ENCODE measurements around the gene SLC7A10.

Gene SLC7A10

DNA sequence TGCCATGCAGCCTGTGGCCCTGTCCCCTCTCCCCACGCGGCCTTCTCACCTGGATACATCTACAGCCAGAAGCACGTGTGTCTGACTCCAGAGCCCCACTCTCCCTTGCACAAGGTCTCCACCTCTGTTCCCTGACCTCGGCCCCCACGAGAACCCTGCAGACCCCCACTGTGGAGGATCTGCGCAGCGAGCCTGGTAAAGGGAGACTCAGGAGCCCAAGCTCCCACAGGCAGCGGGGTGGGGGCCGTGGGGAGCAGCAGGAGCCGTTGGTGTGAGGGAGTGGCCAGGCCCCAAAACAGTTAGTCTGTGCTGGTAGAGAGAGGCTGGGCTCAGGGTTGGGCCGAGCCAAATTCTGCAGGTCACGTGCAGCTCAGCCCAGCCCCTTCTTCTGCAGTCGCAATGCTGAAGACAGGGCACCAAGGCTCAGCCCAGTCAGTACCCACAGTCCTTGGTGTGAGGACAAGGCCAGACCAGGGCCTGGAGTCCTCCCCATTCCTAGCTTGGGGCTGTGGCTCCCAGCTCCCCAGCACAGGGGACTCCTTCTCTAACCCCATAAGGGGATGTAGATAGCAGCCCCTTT lies 28.7 kb upstream of the SLC7A10 start:
- DNase-seq, result no peak

DNA sequence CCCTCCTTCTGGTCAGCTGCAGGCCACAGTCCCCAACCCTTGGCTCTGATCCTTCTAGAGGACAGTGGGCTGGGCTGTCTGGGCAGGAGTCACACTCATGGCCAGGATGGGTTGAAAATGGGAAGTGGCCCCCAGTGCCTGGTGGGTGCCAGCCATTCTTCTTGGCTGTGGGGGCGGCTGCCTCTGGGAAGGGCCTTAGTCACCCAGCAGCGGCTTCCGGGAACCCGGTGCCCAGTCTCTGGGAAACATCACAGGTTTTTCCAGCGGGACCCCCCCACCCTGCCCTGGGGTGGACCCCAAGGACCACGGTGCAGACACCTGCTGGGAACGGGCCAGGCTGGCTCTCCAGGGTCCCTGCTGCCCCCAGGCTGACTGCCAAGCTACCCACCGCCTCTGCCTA lies 27.3 kb upstream of the SLC7A10 start:
- no peak for DNase-seq

DNA sequence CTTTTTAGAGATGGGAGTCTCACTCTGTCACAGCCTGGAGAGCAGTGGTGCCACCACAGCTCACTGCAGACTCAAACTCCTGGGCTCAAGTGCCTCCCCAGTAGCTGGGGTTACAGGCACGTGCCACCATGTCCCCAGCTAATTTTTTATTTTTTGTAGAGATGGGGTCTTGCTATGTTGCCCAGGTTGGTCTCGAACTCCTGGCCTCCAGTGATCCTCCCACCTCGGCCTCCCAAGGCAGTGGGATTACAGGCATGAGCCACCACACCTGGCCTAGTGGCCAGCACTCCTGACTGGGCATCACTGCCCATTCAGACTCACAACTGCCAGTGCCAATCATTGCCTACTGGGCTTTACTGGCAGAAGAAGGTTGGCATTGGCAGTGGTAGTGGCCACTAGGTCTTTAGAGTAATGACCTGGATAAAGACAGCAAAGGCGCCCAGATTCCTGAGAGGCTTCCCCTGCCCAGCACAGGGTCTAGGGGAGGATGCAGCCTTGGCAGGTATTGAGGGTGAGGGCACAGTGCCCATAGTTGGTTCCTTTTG lies 26.8 kb upstream of the SLC7A10 start:
- DNase-seq, result no peak

DNA sequence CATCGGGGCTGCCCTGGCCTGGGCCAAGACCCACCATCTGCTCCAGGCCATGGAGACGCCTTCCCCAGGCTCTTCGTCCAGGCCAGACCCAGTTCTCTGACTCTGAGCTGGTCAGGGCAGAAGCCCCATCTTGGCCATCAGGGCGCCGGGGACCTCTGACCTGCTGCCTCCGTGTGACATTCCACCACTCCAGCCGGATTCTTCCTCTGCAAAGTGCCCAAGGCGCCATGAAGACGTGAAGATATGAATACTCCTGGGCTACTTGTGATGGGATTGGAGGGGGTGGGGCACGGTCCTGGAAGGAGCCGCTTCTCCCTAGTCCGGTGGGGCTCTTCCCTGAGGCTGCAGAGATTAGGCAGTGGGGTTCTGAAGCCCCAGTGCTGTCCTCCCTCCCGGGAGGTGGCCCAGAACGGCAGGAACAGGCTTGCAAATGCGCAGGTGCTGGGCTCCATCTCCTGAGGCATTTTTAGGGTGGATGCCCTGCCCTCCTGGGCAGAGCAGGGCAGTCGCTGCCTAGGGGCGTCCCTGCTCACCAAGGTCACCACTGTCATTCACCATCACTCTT lies 26.0 kb upstream of the SLC7A10 start:
- DNase-seq, result no peak

DNA sequence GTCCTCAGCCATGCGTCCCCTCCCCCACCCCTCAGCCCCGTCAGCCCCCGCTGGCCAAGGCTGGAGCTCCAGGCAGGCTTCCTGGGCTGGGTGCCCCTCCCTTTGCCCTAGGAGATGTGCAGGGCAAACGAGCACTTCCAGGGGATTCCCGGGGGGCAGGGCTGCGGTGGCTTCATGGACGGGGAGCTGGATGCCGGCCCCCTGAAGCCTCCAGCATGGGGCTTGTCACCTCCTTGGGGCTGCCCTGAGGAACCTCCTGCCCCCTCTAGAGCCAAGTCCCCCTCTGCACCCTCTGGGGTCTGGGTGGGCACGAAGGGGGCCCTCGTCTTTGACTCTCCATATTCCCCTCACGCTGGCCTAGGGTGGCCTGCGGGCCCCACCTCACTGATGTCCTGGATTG lies 25.4 kb upstream of the SLC7A10 start:
- DNase-seq, result no peak

DNA sequence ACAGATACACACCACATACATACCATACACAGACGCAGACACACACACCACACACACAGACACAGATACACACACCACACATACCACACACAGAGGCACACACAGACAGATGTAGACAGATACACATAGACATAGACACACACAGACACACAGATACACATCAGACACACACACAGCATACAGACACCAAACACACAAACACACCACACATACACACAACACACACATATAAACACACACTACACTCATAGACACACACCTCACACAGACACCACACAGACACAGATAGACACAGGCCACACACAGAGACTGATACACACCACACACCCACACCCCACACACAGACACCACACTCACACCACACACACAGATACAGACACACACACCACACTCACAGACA lies 24.9 kb upstream of the SLC7A10 start:
- DNase-seq, result no peak

DNA sequence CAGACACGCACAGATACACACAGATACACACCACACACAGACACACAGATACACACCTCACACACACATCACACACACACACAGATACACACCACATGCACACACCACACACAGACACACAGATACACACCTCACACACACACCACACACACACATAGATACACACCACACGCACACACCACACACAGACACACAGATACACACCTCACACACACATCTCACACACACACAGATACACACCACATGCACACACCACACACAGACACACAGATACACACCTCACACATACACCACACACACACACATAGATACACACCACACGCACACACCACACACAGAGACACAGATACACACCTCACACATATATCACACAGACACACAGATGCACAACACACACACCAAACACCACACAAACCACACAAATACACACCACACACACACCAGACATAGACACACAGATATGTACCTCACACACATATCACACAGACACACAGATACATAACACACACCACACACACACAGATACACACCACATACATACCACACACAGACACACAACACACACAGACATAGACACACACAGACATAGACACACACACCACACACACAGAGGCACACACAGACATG lies 24.2 kb upstream of the SLC7A10 start:
- DNase-seq, result no peak

DNA sequence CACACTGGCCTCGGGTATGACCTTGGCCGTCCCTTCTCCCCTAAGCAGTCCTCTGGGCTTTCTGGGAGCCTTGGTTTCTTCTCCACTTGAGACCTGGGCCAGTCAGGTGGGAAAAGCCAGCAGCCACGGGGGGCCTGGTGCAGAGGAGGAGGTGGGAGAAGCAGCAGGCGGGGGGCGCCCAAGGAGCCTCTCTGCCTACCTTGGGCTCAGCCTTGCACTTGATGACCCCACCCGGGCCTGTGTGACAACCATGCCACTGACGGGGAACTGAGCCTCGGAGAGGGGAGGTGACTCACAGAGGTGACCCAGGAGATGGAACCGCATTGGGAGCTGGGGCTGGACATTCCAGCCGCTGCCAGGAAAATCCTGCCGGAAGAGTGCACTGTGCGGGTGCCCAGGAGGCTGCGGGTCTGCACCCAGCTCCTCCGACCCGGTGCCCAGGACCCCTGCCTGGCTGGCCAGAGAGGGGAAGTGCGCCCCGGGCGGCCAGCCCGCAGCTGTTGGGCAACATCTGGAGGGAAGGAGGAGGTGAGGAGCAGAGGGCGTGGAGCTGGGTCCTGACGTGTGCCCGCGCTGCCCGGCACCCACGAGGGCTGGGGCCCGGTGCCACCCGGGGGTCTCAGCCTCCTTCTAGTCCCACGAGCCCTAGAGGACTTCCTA lies 23.4 kb upstream of the SLC7A10 start:
- no peak for DNase-seq

DNA sequence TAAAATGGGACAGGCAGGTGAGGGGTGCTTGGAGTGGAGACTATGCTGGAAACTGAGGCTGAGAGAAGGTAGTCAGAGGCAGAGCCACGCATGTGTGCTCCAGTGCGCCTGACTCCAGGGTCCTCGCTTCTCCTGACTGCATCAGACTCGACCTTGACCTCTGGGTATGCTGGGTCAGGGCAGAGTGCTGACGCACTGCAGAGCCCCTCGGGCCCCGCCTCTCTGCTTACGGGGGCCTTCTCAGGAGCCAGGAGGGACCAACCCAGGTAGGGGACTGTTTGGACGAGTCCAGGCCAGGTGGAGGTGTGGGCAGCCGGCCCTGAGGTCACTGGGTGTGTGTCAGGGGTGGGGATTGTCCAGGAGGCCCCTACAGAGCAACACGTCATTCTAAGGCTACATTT lies 22.9 kb upstream of the SLC7A10 start:
- DNase-seq, result no peak

DNA sequence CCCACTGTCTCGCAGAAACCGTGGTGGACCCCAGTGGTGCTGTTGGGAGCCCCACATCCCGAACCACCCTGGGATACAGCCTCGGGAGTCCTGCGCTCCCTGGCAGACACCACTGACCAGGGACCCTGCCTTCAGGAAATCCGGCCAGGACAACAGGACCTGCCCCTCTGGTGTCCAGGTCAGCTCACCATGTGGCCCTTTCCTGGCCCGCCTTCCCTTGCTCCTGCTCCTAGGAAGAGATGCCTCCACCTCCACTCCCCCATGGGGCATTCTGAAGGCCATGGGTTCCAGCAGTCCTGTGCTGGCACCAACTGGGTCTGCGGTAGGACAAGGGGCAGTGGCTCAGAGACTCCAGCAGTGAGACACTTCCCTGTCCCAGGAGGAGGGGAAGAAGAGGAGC lies 22.5 kb upstream of the SLC7A10 start:
- DNase-seq, result no peak

DNA sequence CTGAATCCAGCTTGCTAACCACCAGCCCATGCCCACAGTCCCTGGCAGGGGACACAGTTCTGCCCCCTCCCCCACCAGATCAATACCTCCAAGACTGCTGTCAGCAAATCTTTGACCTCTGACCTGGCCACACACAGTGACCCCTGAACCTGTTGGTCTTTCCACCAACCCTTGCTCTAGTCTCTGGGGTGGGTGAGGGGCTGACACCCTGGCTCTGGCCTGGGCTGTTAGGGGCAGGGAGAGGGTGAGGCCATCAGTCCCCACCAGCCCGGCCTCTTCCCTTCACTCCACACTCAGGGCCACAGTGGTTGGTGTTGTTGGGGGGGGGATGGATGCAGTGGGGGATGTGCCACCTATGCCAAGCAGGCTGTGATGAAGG lies 21.8 kb upstream of the SLC7A10 start:
- no peak for DNase-seq

DNA sequence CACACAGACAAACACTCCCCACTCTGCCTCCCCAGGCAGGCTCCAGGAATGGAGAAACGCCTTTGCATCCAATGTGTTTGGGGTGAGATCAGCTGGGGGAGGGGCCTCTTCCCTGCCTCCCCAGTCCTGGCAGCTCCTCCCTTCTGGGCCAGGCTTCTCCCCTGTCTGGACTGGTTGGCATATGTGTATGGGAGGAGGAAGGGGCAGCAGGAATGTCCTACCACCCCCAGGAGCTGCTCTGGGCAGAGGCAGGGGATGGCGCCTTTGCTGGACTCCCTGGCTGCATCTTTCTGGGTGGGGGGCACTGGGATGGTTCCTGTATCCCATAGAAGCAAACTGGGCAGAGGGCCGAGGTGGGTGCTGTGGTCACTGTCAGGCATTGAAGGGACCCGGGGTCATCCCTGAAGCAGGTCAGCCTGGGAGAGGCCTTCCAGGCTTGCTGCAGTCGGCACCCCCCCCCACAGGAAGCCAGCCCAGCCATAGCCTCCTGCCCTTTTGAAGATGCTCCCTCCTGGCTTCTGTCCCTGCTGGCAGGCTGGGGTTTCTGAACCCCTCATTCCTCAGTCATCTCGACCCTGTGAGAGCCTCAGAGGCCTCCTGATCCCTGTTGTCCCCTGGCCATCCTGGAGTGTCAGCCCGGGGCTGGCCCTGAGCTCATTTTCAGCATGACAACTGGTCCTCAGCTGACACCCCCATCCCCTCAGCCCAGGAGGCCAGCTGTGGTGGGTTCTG lies 21.2 kb upstream of the SLC7A10 start:
- DNase-seq, result no peak

DNA sequence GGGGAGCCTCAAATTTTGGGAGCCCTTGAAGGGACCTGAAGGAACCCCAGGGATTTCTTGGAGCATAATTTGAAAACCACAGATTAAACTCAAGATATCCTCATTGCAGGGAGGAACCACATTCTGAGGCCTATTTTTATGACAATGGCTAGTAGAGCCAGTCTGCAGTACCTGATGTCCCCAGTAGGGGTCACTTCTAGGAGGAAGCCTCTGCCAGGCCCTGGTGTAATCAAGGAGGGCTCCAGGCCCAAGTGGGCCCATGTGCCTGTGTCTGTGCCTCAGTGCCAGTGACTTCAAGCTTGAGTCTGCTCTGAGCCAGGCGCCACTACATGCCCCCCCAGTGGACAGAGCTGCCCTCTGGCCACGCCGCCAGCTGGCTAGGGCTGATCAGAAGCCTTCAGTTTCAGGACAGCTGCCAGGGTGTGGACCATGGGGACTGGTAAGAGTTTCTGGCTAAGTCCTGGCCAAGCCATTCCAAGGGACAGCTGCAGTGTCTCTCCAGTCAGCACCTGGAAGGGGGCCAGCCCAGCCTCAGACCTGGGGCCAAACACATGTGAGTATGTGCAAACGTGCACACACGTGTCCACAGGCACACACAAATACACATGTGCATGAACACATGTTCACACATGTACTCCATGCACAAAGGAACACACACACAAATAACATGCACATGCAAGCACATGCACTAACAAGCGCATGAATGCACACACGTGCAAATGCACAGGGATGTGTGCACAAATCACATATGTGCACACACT lies 20.5 kb upstream of the SLC7A10 start:
- no peak for DNase-seq

DNA sequence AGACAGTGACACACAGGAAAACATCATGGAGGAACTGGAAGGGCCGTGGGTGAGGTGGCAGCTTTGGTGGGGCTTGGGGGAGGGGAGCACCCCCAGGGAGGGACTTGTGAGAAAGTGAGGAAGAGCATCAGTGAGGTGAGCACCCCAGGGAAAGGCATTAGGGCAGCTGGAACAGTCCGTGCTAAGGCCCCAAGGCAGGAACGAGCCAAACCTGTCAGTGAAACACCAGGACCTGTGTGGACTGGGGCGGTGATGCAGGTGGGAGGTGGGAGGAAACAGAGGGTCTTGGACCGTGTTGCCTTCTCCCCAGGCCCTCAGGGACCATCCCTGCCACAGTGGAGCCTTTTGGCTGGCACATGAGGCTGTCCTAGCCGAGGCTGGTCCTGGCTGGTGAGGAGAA lies 17.3 kb upstream of the SLC7A10 start:
- no peak for DNase-seq

DNA sequence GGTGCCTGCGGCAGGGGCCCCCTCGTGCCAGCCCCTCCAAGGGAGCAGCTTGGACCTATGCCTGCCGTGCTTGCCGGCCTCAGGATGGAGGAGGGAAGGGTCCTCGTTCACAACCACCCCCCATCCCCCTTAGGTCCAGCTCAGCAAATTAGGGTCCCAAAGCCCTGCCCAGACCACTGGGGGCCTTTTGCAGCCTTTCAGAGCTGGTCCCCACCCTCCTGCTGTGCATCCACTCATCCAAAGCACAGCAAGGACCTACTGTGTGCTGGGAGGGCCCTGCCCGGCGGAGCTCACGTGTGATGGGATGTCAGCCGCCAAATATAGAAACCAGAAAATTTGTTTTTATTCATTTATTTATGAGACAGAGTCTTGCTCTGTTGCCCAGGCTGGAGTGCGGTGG lies 16.5 kb upstream of the SLC7A10 start:
- DNase-seq, result no peak

DNA sequence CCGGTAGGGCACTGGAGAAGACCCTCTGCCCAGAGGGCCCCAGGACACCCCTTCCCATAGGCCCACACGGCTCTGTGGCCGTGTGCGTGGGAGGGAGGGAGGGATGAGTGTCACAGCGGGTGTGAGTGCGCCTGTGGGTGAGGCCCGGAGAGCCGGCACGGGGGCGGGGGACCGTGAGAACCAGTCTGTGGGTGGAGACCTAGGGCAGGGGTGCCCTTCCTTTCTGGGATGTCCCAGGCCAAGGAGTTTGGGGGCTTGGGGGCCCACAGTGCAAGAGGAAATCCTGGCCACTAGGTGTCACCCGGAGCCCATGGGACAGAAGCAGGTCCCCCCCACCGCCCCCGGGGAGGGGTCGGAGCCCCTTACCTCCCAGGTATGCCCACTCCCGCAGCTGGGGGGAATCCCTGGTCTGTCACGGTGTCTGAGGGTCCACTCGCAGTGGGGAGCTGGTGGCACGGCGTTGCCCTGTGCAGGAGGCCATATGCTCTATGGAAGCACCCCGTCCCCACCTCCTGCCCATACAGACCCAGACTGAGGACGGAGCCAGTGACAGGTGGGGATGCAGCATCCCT lies 16.0 kb upstream of the SLC7A10 start:
- no peak for DNase-seq

DNA sequence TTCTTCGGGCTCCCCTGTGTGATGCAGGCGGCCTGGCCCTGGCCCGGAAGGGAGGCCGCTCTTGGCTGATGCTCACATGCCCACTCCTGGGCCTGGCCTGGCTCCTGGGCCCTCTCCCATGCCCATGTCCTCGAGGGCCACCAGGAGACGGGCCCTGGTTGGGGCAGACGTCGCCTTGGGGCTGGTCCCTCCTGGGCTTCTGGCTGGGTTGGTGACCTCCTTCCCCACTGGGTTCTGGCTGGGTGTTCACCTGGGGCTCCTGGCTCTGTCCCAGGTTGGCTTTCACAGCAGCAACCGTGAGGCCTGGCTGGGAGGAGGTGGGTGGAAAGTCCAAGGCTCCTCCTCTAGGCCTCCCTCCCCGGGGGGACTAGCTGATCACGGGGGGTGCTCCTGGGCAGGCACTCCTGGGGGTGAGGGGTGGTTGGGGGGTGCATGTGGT lies 15.5 kb upstream of the SLC7A10 start:
- no peak for DNase-seq

DNA sequence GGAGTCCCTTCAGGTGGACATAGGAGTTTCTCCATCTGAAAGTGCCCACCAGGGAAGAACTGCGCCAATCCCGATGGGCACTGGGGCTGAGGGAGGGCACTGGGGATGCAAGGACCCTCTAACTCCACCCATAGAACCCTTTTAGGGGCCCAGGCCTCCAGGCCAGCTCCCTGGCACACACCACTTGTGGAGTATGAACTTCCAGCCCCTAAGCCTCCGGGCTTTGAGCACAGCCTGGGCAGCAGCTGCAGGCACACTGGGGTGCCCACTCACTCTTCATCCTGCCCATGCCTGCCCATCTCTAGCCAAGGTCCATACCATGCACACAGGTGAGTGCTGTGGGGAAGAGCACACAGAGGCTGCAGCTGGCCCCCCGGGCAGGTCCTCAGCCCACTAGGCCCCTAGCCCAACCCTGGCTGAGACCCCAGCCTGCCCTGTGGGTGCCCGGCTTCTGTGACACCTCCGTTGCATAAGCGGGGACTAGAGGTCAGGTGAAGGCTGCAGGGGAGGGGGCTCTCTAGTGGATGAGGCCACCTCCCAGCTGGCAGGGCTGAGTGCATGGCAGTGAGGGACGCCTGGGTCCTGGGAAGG lies 14.6 kb upstream of the SLC7A10 start:
- no peak for DNase-seq

DNA sequence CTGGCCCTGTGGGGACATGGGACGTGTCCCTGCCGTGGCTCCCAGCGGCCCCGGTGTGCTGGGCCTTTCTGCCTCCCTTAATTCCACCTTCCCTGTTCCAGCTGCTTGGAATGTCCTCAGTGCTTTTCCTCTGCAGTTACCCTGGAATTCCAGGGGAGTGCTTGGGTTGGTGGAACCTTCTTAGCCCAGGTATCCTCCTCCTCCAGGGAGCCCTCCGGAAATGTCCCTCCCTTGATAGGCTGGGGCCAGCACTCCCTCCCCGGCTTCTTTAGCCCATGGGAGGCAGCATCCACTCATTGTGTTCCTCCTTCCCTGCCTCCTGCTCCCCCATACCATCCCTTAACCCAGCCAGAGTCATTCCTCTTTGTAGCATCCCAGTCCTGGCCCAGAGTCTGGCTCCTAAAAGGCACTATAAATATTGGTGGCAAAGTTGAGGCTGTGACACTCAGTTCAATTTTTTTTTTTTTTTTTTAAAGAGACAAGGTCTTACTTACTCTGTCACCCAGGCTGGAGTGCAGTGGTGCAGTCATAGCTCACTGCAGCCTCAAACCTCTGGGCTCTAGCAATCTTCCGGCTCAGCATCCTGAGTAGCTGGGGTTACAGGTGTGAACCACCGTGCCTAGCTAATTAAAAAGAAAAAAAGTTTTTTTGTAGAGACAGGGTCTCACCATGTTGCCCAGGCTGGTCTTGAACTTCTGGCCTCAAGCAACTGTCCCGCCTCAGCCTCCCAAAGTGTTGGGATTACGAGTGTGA lies 13.7 kb upstream of the SLC7A10 start:
- DNase-seq, result no peak

DNA sequence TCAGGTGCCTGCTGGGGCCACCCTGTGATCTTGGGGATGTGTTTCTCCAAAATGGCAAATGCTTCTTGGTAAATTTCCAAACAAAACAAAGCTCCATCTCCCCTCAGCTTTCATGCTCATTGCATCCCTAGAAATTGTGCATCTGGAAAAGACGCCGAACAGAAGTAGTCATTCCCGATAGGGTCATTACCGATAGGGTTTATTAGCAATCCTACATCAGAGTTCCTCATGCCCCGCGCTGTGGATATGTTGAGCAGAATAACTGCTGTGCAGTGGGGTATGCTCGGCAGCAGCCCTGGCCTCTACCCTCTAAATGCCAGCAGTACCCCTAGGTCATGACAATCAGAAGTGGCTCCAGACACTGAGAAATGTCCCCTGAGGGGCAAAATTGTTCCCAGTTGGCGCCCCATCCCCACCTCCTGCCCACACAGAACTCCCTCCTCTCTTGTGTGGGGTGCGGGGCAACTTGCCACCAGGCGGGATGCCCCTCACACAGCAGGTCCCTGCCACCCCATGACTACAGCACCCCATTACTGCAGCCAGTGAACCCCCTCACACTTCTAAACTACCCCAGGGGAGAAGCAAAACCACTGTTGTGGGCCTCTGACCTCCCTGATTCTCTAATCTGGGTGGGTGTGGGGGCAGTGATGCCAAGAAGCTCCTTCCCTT lies 13.0 kb upstream of the SLC7A10 start:
- no peak for DNase-seq

All from stimulated activated naive CD4-positive, alpha-beta T cell (primary cell).